ENCODE measurements around the gene URGCP.
A peak's percentile ranks its signal among the peaks of the same experiment; 100 is the strongest.

URGCP gene

DNA sequence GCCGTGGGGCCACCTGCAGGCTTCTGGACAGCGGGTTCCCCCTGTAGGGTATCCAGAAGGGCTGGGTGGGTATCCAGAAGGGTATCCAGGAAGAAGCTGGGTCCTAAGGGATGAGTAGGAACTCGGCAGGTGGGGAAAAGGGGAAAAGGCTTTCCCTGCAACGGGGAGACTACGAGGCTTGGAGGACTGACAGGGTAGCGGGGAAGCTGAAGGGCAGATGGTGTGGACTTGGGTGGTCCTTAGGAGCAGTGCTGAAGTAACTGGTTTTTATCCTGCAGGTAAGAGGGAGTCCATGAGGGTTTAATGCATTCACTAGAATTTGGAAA, 20.4 kb upstream of the URGCP start:
- DNase-seq = peak; percentile 22

DNA sequence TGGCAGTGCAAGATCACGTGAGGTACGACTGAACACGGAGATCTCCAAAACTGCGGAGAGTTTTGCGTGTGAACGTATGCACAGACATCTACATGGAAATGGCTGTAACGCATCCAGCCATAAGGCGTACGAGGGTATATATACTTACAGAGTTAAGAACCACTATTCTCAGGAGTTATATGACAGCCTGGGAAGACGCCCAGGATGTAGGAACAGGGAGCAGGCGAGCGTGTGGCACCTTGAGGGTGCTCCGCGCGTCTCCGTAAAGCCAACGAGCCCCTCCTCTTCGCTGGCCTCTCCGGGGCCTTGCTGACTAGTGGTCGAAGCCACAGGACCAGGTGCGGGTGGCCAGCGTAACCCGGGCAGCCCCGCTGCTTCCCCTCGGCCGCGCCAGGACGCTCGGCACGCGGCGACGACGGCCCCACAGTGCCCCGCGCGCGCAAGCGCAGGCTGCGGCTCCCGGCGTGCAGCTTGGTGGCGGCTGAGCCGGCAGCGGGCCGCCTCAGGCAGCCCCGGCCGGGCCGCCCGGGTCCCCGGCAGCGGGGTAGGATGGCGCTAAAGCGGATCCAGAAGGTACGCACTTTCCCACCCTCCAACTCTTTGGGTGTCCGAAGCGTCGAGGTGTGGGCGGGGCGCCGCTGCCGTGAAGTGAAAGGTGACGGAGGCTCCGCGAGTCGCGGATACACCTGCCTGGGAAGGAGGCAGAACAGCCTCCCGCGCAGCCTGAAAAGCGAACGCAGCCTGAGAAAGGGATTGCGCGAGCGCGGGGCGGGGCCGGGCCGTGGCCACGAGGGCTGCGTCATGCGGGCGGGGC, 19.8 kb upstream of the URGCP start, which contains the start of gene UBE2D4:
Gene UBE2D4, plus strand, starts transcription at position 453 of the 814 bp plus-strand sequence. Its CDS starts 97 bp downstream, at position 550.
- H3K27me3 ChIP-seq (ENCODE audit: insufficient read depth, low read length, poor library complexity) = no peaks in the 10 kb centered on the region
- no peak within 1 kb of the TSS for H3K4ac ChIP-seq (ENCODE audit: low read depth, low read length)

More for the DNA sequence above, 20.4 kb upstream of the URGCP start:
- no peaks in the 10 kb centered on the region for H3K79me1 ChIP-seq (ENCODE audit: low read length)
- no peak overlapping the region for H2BK5ac ChIP-seq (ENCODE audit: low read length)
- no peaks in the 10 kb centered on the region for H3K4me1 ChIP-seq (ENCODE audit: control insufficient read depth, low read depth, low read length)
- H3K36me3 ChIP-seq (ENCODE audit: control insufficient read depth, insufficient read depth, low read length) = no peaks in the 10 kb centered on the region
- no peak overlapping the region for H3K4ac ChIP-seq (ENCODE audit: low read depth, low read length)
- no peaks in the 10 kb centered on the region for H3K79me2 ChIP-seq (ENCODE audit: control insufficient read depth, insufficient read depth, low read length)
- no peak overlapping the region for H2AK5ac ChIP-seq (ENCODE audit: low read length)
- no peak overlapping the region for H3K9ac ChIP-seq (ENCODE audit: low read length)
- WGBS (ENCODE audit: extremely low coverage, insufficient coverage, low lambda C conversion rate) = no CpG with 5 or more reads among the region's 6 CpGs
- H2BK15ac ChIP-seq (replicated peaks; ENCODE audit: low read depth) = no peak overlapping the region
- no peak overlapping the region for H2BK120ac ChIP-seq (ENCODE audit: low read depth, low read length)
- no peaks in the 10 kb centered on the region for H3K27me3 ChIP-seq (ENCODE audit: insufficient read depth, low read length, poor library complexity)
- no peak overlapping the region for H3K23ac ChIP-seq (ENCODE audit: low read length)
- no peak overlapping the region for H3K18ac ChIP-seq (ENCODE audit: low read length)
- no peak overlapping the region for H3K4me3 ChIP-seq (ENCODE audit: low read length)
- H3K56ac ChIP-seq (ENCODE audit: low read length) = no peak overlapping the region
- H3K27ac ChIP-seq (ENCODE audit: low read depth, low read length) = no peak overlapping the region
- H4K8ac ChIP-seq (ENCODE audit: low read depth, low read length) = no peak overlapping the region
- H3K4me2 ChIP-seq (ENCODE audit: low read length) = peak overlapping the region; percentile 92
- no peak overlapping the region for H4K5ac ChIP-seq (ENCODE audit: low read length)

DNA sequence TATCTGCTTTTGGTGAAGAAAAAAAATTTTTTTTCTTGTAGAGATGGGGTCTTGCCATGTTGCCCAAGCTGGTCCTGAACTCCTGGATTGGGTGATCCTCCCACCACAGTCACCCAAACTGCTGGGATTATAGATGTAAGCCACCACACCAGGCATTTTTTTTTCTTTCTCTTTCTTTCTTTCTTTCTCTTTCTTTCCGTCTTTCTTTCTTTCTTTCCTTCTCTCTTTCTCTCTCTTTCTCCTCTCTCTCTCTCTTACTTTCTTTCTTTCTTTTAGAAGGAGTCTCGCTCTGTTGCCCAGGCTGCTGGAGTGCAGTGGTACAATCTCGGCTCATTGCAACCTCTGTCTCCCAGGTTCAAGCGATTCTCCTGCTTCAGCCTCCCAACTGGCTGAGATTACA, 16.3 kb upstream of the URGCP start:
- no peak overlapping the region for H3K27ac ChIP-seq (ENCODE audit: low read depth, low read length)
- no peak overlapping the region for H4K8ac ChIP-seq (ENCODE audit: low read depth, low read length)
- no peaks in the 10 kb centered on the region for H3K79me2 ChIP-seq (ENCODE audit: control insufficient read depth, insufficient read depth, low read length)
- H2BK15ac ChIP-seq (replicated peaks; ENCODE audit: low read depth) = no peak overlapping the region
- H4K5ac ChIP-seq (ENCODE audit: low read length) = no peak overlapping the region
- H3K4ac ChIP-seq (ENCODE audit: low read depth, low read length) = no peak overlapping the region
- H3K36me3 ChIP-seq (ENCODE audit: control insufficient read depth, insufficient read depth, low read length) = no peaks in the 10 kb centered on the region
- H3K18ac ChIP-seq (ENCODE audit: low read length) = no peak overlapping the region
- H3K27me3 ChIP-seq (ENCODE audit: insufficient read depth, low read length, poor library complexity) = no peaks in the 10 kb centered on the region
- H3K4me3 ChIP-seq (ENCODE audit: low read length) = no peak overlapping the region
- no peak overlapping the region for H2BK120ac ChIP-seq (ENCODE audit: low read depth, low read length)
- no CpG with 5 or more reads among the region's 4 CpGs for WGBS (ENCODE audit: extremely low coverage, insufficient coverage, low lambda C conversion rate)
- no peak overlapping the region for H3K4me2 ChIP-seq (ENCODE audit: low read length)
- no peak for DNase-seq
- H3K79me1 ChIP-seq (ENCODE audit: low read length) = no peaks in the 10 kb centered on the region
- no peak overlapping the region for H3K9ac ChIP-seq (ENCODE audit: low read length)
- H2AK5ac ChIP-seq (ENCODE audit: low read length) = no peak overlapping the region
- no peak overlapping the region for H2BK5ac ChIP-seq (ENCODE audit: low read length)
- H3K23ac ChIP-seq (ENCODE audit: low read length) = no peak overlapping the region
- no peak overlapping the region for H3K56ac ChIP-seq (ENCODE audit: low read length)
- no peaks in the 10 kb centered on the region for H3K4me1 ChIP-seq (ENCODE audit: control insufficient read depth, low read depth, low read length)

More for the DNA sequence above, 19.8 kb upstream of the URGCP start, which contains the start of gene UBE2D4:
- Histone ChIP-seq H4K8ac (ENCODE audit: low read depth, low read length) (no peak within 1 kb of the TSS), H3K79me1 (ENCODE audit: low read length) (no peaks in the 10 kb centered on the region), H4K5ac (ENCODE audit: low read length) (no peak within 1 kb of the TSS), H3K18ac (ENCODE audit: low read length) (peak within 1 kb of the TSS; percentile 9), H3K27ac (ENCODE audit: low read depth, low read length) (no peak within 1 kb of the TSS), H3K36me3 (ENCODE audit: control insufficient read depth, insufficient read depth, low read length) (no peaks in the 10 kb centered on the region), H2BK15ac (replicated peaks; ENCODE audit: low read depth) (no peak within 1 kb of the TSS), H3K4me1 (ENCODE audit: control insufficient read depth, low read depth, low read length) (no peaks in the 10 kb centered on the region), H2BK120ac (ENCODE audit: low read depth, low read length) (no peak within 1 kb of the TSS), H2BK5ac (ENCODE audit: low read length) (no peak within 1 kb of the TSS), H2AK5ac (ENCODE audit: low read length) (no peak within 1 kb of the TSS), H3K9ac (ENCODE audit: low read length) (peak within 1 kb of the TSS; percentile 69), H3K79me2 (ENCODE audit: control insufficient read depth, insufficient read depth, low read length) (no peaks in the 10 kb centered on the region), H3K23ac (ENCODE audit: low read length) (no peak within 1 kb of the TSS), H3K56ac (ENCODE audit: low read length) (peak within 1 kb of the TSS; percentile 92), H3K4me2 (ENCODE audit: low read length) (peak within 1 kb of the TSS; percentile 92), H3K4me3 (ENCODE audit: low read length) (peak within 1 kb of the TSS; percentile 47)
- peak; percentile 59 for DNase-seq
- no CpG with 5 or more reads among the region's 82 CpGs for WGBS (ENCODE audit: extremely low coverage, insufficient coverage, low lambda C conversion rate)

DNA sequence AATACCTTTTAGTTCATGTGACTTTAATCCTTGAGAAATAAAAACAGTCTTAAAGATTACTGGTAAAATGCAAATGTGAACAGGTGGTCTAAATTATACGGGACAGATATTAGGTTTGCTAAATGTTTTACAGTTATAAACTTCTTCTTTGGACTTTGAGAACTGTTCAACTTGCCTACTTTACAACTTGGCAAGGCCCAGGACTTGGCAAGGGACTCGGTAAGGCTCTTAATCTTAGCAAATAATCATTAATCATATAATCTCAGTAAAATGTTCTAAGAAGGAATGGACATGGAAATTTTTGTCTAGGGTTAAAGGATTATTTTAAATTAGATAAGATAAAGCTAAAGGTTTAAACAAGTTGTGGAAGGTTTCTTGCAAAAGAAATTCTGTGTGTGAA, 15.0 kb upstream of the URGCP start:
- no peak overlapping the region for H2BK5ac ChIP-seq (ENCODE audit: low read length)
- no peaks in the 10 kb centered on the region for H3K4me1 ChIP-seq (ENCODE audit: control insufficient read depth, low read depth, low read length)
- no peak overlapping the region for H2AK5ac ChIP-seq (ENCODE audit: low read length)
- no peak overlapping the region for H3K23ac ChIP-seq (ENCODE audit: low read length)
- H3K9ac ChIP-seq (ENCODE audit: low read length) = no peak overlapping the region
- no peak overlapping the region for H3K27ac ChIP-seq (ENCODE audit: low read depth, low read length)
- H2BK120ac ChIP-seq (ENCODE audit: low read depth, low read length) = no peak overlapping the region
- no peaks in the 10 kb centered on the region for H3K36me3 ChIP-seq (ENCODE audit: control insufficient read depth, insufficient read depth, low read length)
- H4K8ac ChIP-seq (ENCODE audit: low read depth, low read length) = no peak overlapping the region
- no peak for DNase-seq
- no peak overlapping the region for H3K4me3 ChIP-seq (ENCODE audit: low read length)
- no peak overlapping the region for H3K18ac ChIP-seq (ENCODE audit: low read length)
- H3K79me1 ChIP-seq (ENCODE audit: low read length) = no peaks in the 10 kb centered on the region
- no peak overlapping the region for H3K56ac ChIP-seq (ENCODE audit: low read length)
- no peak overlapping the region for H2BK15ac ChIP-seq (replicated peaks; ENCODE audit: low read depth)
- H4K5ac ChIP-seq (ENCODE audit: low read length) = no peak overlapping the region
- no CpG with 5 or more reads among the region's 2 CpGs for WGBS (ENCODE audit: extremely low coverage, insufficient coverage, low lambda C conversion rate)
- no peaks in the 10 kb centered on the region for H3K27me3 ChIP-seq (ENCODE audit: insufficient read depth, low read length, poor library complexity)
- no peak overlapping the region for H3K4me2 ChIP-seq (ENCODE audit: low read length)
- no peak overlapping the region for H3K4ac ChIP-seq (ENCODE audit: low read depth, low read length)
- no peaks in the 10 kb centered on the region for H3K79me2 ChIP-seq (ENCODE audit: control insufficient read depth, insufficient read depth, low read length)

DNA sequence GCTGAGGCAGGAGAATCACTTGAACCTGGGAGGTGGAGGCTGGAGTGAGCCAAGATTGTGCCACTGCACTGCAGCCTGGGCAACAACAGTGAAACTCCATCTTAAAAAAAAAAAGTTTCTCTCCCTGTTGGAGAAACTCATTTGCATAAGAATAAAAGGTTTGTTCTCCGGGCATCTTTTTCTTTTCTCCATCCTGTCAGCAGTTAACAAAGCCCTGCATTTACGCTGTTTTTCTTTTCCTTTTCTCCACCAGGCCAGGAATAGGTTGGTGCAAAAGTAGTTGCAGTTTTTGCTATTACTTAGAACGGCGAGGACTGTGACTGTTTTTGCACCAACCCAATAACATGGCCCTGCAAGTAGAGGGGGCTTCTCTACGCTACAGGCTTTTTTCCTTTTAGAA, 9.5 kb upstream of the URGCP start:
- Histone ChIP-seq H2AK5ac (ENCODE audit: low read length) (no peak overlapping the region), H2BK120ac (ENCODE audit: low read depth, low read length) (no peak overlapping the region), H3K9ac (ENCODE audit: low read length) (no peak overlapping the region), H3K4me2 (ENCODE audit: low read length) (no peak overlapping the region), H3K36me3 (ENCODE audit: control insufficient read depth, insufficient read depth, low read length) (no peaks in the 10 kb centered on the region), H3K56ac (ENCODE audit: low read length) (no peak overlapping the region), H3K4ac (ENCODE audit: low read depth, low read length) (no peak overlapping the region), H2BK5ac (ENCODE audit: low read length) (no peak overlapping the region), H4K8ac (ENCODE audit: low read depth, low read length) (no peak overlapping the region), H3K4me3 (ENCODE audit: low read length) (no peak overlapping the region), H3K79me2 (ENCODE audit: control insufficient read depth, insufficient read depth, low read length) (no peaks in the 10 kb centered on the region), H3K23ac (ENCODE audit: low read length) (no peak overlapping the region), H3K27ac (ENCODE audit: low read depth, low read length) (no peak overlapping the region), H3K79me1 (ENCODE audit: low read length) (no peaks in the 10 kb centered on the region), H3K4me1 (ENCODE audit: control insufficient read depth, low read depth, low read length) (no peaks in the 10 kb centered on the region), H3K18ac (ENCODE audit: low read length) (no peak overlapping the region), H4K5ac (ENCODE audit: low read length) (no peak overlapping the region), H2BK15ac (replicated peaks; ENCODE audit: low read depth) (no peak overlapping the region), H3K27me3 (ENCODE audit: insufficient read depth, low read length, poor library complexity) (no peaks in the 10 kb centered on the region)
- WGBS (ENCODE audit: extremely low coverage, insufficient coverage, low lambda C conversion rate) = no CpG with 5 or more reads among the region's 5 CpGs
- DNase-seq = no peak

DNA sequence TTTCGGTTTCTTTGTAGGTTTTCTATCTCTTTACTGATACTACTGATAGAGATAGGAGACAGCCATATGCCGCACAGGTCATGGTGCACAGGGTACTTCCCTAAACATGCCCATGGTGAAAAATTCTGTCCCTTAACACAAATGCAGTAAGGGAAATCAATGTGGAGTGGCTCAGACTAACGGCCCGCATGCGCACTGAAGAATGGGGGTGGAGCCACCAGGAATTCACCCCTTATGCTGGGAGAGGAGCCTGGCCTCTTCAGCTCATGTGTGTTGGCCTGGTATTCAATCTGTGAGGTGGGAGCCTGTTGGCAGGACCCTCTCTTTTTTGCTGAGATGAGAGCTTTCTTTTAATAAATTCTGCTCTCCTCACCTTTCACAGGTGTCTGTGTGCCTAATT, 8.4 kb upstream of the URGCP start:
- no peak overlapping the region for H3K56ac ChIP-seq (ENCODE audit: low read length)
- H3K79me1 ChIP-seq (ENCODE audit: low read length) = no peaks in the 10 kb centered on the region
- H2BK15ac ChIP-seq (replicated peaks; ENCODE audit: low read depth) = no peak overlapping the region
- no peaks in the 10 kb centered on the region for H3K4me1 ChIP-seq (ENCODE audit: control insufficient read depth, low read depth, low read length)
- H3K27me3 ChIP-seq (ENCODE audit: insufficient read depth, low read length, poor library complexity) = no peaks in the 10 kb centered on the region
- no peak overlapping the region for H4K5ac ChIP-seq (ENCODE audit: low read length)
- no peaks in the 10 kb centered on the region for H3K36me3 ChIP-seq (ENCODE audit: control insufficient read depth, insufficient read depth, low read length)
- H3K79me2 ChIP-seq (ENCODE audit: control insufficient read depth, insufficient read depth, low read length) = no peaks in the 10 kb centered on the region
- no peak overlapping the region for H3K23ac ChIP-seq (ENCODE audit: low read length)
- no peak for DNase-seq
- no peak overlapping the region for H3K4ac ChIP-seq (ENCODE audit: low read depth, low read length)
- H4K8ac ChIP-seq (ENCODE audit: low read depth, low read length) = no peak overlapping the region
- no peak overlapping the region for H3K27ac ChIP-seq (ENCODE audit: low read depth, low read length)
- no peak overlapping the region for H2AK5ac ChIP-seq (ENCODE audit: low read length)
- no peak overlapping the region for H3K4me2 ChIP-seq (ENCODE audit: low read length)
- H3K9ac ChIP-seq (ENCODE audit: low read length) = no peak overlapping the region
- no peak overlapping the region for H3K18ac ChIP-seq (ENCODE audit: low read length)
- no CpG with 5 or more reads among the region's 5 CpGs for WGBS (ENCODE audit: extremely low coverage, insufficient coverage, low lambda C conversion rate)
- H3K4me3 ChIP-seq (ENCODE audit: low read length) = no peak overlapping the region
- H2BK5ac ChIP-seq (ENCODE audit: low read length) = no peak overlapping the region
- no peak overlapping the region for H2BK120ac ChIP-seq (ENCODE audit: low read depth, low read length)

Data from mesendoderm (in vitro differentiated cells).